Left cardiac atrium (tissue), 4 donors: ENCODE results near the gene TBL1Y. TPM values are rescaled to one million over a fixed set of nuclear protein-coding genes. Genes with fewer than 3 reads are reported as not detected.
"Not testable (repeated sequence)": the region's sequence is repeated elsewhere in the genome, so short reads cannot be mapped to it uniquely, and the experiment has no call there.

ENCODE experiments used
- ATAC-seq, 2 donors: fragments of 200-7000 bp; cut with Tn5 transposase; one replicate each; pipeline ENCODE4 v1.9.1; 2020; ENCODE audit warnings: mild to moderate bottlenecking in 2 of 2, moderate library complexity in 2 of 2
- DNase-seq: peaks from one replicate; pipeline ENCODE4 v3.0.0-alpha.2; 2020
- intact Hi-C, 2 donors: fragments of 100-400 bp; cut with DNase I; formaldehyde crosslinking; loops; one replicate each; pipeline versions ENCODE4 v1.14.1 to v1.15.1; 2022 to 2023
- long read RNA-seq: library from polyadenylated mRNA; unstranded; transcript quantifications from one replicate; pipeline ENCODE4 v2.0.0, GENCODE V29; 2021
- total RNA-seq, 2 donors: library from RNA; stranded (reverse); fragmentation: NEBNext Ultra II Directional; extraction: Animal tissue kit (Norgen Biotek cat#: 25700); gene quantifications; one replicate each; pipeline ENCODE4 v1.2.1, GENCODE V29; 2021
- donor health status: DM: no; HTN: yes; CAD: no.
- donor health status: DM: no; HTN: yes; CAD: no; lungs with severe emphysema.
- donor health status: DM: yes; HTN: yes; CAD: no.
- donor health status: Dilated cardiomyopathy.

TBL1Y gene
- total RNA-seq, result under 1 TPM in 1 of 2 donors, not detected in 1; 0.56 TPM
- long read RNA-seq, result 0 reads

DNA sequence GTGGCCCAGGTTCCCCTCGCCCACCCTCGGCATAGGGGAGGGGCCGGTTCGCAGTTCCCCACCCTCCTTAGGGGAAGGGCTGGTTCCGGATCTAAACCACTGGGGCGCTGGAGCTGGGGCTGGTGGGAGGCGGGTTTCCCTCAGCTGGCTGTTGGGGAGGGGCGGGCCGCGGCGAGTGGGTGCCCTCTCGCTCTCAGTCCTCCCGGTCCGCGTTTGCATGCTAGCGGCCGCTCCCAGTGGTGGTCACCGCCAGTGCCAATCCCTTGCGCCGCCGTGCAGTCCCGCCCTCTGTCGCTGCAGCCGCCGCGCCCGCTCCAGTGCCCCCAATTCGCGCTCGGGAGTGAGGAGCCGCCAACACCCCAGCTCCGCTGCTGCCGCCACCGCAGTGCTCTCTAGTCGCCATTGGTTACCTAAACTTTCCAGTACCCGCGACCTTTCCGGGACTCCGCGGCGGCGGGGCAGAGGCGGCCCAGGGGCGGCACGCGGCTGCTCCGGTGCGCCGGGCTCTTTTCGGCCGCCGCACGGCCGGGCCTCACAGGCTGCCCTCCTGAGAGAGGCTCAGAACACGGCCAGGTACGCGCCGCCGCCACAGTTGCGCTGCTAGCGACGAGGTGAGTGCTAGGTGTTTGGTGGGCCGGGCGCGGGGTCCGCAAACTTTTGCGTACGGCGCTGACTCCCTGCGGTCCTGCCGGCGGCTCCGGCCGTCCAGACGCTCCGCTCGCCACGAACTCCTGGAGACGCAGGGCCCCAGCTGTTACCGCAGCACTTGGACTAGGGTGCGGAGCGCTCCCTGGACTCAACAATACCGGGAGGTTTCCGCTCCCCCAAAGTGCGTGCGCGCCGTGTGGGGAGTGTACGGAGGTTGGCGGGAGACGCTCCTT is at the start of gene TBL1Y:
Gene TBL1Y (plus strand): TSS at position 326 of the 881 bp plus-strand sequence. CDS start 114,388 bp downstream, outside the sequence.
- DNase-seq (no peak), ATAC-seq (peak in 1 of 2 donors; percentile 58)
- intact Hi-C loops, result no loop called here

DNA sequence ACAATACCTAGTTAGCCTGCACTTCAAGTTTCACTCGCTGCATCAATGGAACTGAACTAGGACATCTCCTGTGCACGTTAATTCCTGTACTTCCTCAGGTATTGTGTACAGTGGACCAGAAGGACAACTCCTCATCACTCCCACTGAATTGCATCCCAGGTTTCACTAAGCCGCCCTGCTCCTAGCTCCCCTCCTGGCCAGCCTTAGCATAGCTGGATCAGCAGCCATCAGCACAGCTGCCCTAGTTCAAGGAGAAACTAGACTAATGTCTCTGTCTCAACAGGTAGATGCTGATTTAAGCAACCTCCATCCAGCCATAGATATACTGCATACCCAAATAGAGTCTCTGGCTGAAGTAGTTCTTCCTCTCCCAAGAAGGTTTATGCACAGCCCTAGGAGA is 16.0 kb upstream of the TBL1Y start:
- intact Hi-C loops, result no loop called here
- no peak for DNase-seq
- no peak for ATAC-seq

GRCh38 chrY:6895236-6895635 is 15.3 kb upstream of the TBL1Y start:
- intact Hi-C loops, result no loop called here
- DNase-seq (no peak), ATAC-seq (no peak)

DNA sequence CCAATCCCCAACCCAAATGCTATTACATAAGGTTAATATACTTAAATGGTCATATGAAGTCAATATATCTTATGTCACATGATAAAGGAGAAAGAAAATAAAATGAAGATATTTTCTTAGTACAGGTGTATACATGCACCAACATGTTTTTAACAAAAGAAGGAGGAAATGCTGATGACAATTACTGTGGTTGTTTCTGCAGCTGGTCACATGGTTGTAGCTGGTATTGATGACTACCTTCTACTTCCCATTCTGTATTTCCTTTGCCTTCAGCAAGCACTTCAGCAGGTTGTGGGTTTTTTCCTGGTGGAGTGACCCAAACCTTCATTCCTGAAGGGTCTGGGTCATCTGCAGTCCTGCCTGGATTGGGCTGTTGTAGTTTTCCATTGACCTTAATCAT is 8.4 kb upstream of the TBL1Y start:
- intact Hi-C loops, ATAC-seq, DNase-seq: not testable (repeated sequence)

DNA sequence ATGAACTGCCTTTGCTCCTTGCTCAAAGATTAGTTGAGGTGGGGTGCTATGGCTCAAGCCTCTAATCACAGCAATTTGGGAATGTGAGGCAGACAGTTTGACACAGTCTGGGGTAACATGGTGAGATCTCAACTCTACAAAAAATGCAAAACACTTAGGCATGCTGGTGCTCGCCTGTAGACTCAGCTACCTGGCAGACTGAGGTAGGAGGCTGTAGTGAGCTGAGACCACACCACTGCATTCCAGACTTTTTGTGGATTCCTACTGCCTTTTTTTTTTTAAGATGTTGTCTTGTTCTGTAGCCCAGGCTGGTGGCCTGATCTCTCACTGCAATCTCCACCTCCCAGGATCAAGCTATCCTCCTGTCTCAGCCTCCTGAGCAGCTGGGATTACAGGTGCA is 2.9 kb upstream of the TBL1Y start:
- ATAC-seq, result no peak
- intact Hi-C loops, result no loop called here

GRCh38 chrY:6908021-6908420 is 2.5 kb upstream of the TBL1Y start:
- intact Hi-C loops, DNase-seq, ATAC-seq: not testable (repeated sequence)

More for the DNA sequence above, 2.9 kb upstream of the TBL1Y start:
- DNase-seq, result no peak

- DNase-seq, result no peak
- ATAC-seq, result no peak
- intact Hi-C loops, result no loop called here
These were observed 1.4 kb upstream of the TBL1Y start for GRCh38 chrY:6909118-6909521.

DNA sequence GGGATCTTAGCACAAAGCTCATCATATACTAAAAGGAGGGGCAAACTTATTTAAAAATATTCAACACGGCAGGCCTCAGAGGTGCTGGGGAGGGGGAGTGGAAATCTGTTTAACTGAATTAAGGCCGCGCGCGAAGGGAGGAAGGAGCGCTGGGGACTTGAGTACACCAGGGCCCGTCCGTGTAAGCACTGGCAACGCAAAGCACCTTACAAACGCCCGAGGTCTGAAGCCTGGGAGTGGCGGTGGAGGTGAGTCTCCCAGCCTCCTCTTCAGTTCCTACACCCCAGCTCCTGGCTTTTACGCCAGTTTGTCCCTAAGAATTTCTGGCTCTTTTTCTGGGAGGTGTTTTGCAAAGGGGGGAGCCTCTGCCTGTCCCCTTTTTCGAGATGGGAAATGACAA is 641 bp upstream of the TBL1Y start:
- DNase-seq, result no peak
- peak in 1 of 2 donors; percentile 33 for ATAC-seq
- intact Hi-C loops, result no loop called here

DNA sequence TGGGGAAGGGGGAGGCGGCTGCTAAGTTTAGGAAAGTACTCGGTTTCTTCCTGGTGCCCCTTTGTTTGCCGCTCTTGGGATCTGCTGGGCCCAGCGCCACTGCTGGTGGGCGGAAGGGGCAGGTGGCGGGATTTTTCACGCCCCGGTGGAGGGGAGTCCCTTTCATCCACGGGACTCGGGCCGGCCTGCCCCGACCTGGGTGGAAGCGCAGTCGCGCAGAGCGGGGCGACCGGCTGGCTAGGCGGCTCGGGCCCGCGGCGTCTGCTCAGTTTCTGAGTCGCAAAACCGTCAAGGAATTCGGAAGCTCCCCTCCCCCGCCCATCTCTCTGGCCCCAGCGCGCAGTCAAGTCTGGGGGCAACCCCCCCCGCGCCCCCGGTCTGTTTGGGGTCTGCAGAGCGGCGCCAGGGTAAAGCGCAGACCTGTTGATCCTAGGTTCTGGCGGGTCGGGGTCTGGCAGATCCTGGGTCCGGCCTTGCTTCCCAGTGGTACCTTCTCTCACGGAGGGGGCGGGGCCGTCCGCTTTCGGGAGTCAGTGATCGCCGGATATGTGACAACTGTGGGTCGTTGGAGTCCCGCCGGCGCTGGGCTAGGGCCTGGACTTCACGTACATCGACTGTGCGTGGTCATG is 870 bp downstream of the TBL1Y start, which contains the start of gene AMELY:
Gene AMELY (minus strand): TSS at position 500 of the 629 bp plus-strand sequence. CDS start 39,144 bp downstream, outside the sequence.
- intact Hi-C loops, result no loop called here
- ATAC-seq (no peak), DNase-seq (no peak)

GRCh38 chrY:6913362-6913761 is 2.9 kb downstream of the TBL1Y start:
- intact Hi-C loops, result no loop called here
- no peak for DNase-seq
- ATAC-seq, result no peak

GRCh38 chrY:6921061-6921460 is 10.6 kb downstream of the TBL1Y start:
- no peak for DNase-seq
- ATAC-seq, result no peak
- intact Hi-C loops, result no loop called here

DNA sequence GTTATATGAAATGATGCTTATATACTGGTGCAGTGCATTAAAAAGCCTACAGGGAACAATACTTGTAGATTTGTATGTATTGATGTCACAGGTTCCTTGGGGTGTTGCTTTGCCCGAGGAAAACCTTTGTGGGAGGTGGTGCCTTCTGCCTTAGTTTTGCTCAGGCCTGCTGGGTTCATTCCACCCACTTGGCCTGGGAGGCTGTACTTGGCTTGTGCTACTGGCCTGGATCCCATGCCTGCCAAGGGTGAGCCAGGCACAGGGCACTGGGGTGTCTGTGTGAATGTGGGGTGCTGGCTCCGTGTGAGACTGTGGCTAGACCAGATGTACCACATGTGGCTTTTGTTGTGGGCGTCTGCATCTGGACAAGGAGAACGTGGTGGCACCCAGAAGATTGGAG is 17.8 kb downstream of the TBL1Y start:
- no peak for ATAC-seq
- intact Hi-C loops, result no loop called here

DNA sequence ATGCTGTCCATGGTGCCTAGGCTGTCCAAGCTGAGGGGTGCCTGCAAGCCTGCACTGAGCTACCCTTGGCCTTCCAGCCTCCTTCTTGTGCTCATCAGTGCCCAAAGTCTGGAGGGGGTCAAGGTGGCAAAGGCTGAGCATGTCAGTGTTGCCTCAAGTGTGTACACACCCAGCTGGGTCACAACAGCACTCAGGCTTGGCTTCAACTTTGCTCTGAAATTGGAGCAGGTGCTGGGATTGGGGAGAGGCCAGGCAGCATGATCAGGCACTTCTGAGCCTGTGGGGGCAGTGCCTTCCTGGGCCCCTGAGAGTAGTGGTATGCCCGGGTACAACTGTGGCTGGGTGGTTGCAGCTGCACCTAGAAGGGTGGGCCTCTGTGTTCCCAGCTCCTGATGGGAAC is 18.7 kb downstream of the TBL1Y start:
- ATAC-seq (no peak), DNase-seq (no peak)
- intact Hi-C loops, result no loop called here

More for the DNA sequence above, 17.8 kb downstream of the TBL1Y start:
- DNase-seq, result no peak

GRCh38 chrY:6931779-6932396 is 21.4 kb downstream of the TBL1Y start:
- intact Hi-C loops, result no loop called here
- ATAC-seq (no peak), DNase-seq (no peak)

GRCh38 chrY:6935497-6935896 is 25.0 kb downstream of the TBL1Y start:
- DNase-seq (no peak), ATAC-seq (no peak)
- intact Hi-C loops, result no loop called here

DNA sequence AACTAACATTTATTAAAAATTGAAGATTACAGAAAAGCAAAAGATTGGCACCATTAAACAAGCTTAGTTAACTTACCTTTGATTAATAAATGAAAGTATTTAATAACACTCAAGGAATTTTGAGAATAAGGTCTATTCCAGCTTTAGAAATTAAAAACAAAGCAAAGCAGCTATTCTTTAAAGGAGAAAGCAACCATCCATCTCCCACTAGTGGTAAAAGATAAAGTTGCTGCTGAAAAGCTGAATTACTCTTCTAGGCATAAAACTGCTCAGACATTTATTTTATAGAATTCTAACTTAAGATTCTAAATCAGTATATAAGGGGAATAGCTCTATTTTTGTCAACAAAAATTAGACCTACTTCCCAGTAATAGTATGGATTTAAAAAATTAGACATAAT is 37.2 kb downstream of the TBL1Y start:
- DNase-seq (no peak), ATAC-seq (no peak)
- intact Hi-C loops, result no loop called here

- DNase-seq, result no peak
- intact Hi-C loops, result no loop called here
- ATAC-seq, result no peak
These were observed 37.9 kb downstream of the TBL1Y start for GRCh38 chrY:6948378-6948777.

DNA sequence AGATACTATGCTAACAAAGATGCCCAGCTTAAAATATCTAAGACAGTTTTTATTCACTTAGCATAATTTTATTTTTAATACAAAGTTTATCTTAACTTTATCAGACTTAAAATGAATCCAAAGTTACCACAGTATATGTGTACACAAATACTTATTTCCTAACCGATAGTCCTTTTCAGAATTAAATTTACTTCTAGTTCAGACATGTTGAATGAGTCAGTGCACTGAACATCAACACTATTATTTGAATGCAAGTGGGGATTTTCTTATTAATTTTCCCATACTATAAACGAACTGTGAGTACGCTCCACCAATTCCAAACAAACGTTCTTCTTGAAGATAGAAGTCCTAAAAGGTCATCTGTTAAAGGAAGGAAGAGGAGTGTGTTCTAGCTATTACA is 39.5 kb downstream of the TBL1Y start:
- ATAC-seq (no peak), DNase-seq (no peak)
- intact Hi-C loops, result no loop called here

DNA sequence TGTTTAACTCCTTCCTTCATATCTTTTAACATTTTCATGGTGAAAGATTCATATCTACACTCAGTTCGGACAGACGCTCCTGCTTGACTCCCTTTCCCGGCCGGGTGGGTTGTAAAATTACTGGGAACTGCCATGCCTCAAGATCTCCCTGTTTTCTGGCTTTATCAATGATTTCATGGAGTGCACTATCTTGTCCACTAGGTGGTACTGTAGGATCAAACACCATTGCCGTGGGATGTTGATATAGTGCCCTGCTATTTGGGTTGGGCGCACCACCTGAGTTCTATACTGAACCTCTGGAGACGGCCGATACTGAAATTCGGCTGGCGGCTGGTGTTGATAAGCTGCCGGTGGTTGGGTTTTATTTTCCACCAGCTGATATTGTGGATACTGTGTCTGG is 54.2 kb downstream of the TBL1Y start:
- intact Hi-C loops, result loop anchor here in 1 of 2 donors (5.0 kb wide), 1 partner anchor 123 kb away; no protein-coding TSS in a partner anchor
- DNase-seq (no peak), ATAC-seq (peak in 1 of 2 donors; percentile 49)

DNA sequence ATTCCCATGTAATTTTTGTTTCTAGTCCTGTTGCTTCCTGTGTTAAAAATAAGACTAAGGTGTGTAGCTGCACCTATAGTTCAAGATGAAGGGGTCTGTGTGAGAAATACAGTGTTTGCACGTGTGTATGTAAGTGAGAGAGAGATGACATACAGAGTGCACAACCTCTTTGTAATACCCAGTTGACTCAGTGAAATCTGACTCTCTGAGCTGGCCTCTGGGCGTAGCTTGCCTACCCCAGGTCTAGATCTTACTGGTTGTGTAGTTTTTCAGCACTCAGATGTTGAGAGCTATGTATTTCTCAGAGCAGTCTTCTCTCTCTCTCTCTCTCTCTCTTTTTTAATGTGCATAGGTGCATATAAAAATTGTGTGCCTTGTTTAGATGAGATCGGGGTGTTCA is 56.0 kb downstream of the TBL1Y start:
- DNase-seq (no peak), ATAC-seq (no peak)
- intact Hi-C loops, result loop anchor here in 1 of 2 donors (5.0 kb wide), 1 partner anchor 121 kb away; no protein-coding TSS in a partner anchor
